ENCODE measurements around the gene AGO4.

- TF ChIP-seq EZH2 (IDR thresholded peaks at IDR 0.05), result no peak
- TF ChIP-seq POLR2AphosphoS5 (IDR thresholded peaks at IDR 0.05; ENCODE audit: borderline replicate concordance, low read depth, low read length), result no peak
- TF ChIP-seq FOXP2 (optimal IDR thresholded peaks at IDR 0.05; ENCODE audit: control extremely low read depth, extremely low read length, insufficient read depth), result no peak
Measured at GRCh38 chr1:35807614-35808449, at the start of gene AGO4.
